Astrocyte (in vitro differentiated cells and primary cell): Measurements from ENCODE around the gene HADHB.

Experiments
- CTCF ChIP-seq: IDR thresholded peaks from 2 replicates; pipeline ENCODE4 v1.5.1; 2011; ENCODE audit warnings: low read depth, mild to moderate bottlenecking, inconsistent platforms, low read length, moderate library complexity; ENCODE audit not compliant: insufficient read depth
- EZH2 ChIP-seq: IDR thresholded peaks from 2 replicates; pipeline ENCODE4 v1.6.1; 2012; ENCODE audit warnings: mild to moderate bottlenecking, low read length, inconsistent platforms; ENCODE audit not compliant: insufficient read depth

GRCh38 chr2:26241928-26242436 is 2.8 kb upstream of the HADHB start:
- TF ChIP-seq CTCF = no peak
- no peak for TF ChIP-seq EZH2
